Stimulated activated CD8-positive, alpha-beta memory T cell treated with anti-CD3 and anti-CD28 coated beads, Interleukin-15, amount 100 ng/mL, for 4 hours (primary cell): ENCODE data around the gene NKAIN4.
"Not testable (repeated sequence)": the region's sequence is repeated elsewhere in the genome, so short reads cannot be mapped to it uniquely, and the experiment has no call there.

ENCODE experiments used
- DNase-seq, 2 donors: peaks; one replicate each; pipeline ENCODE4 v3.0.0-alpha.2; 2020; ENCODE audit warnings: low read depth in 2 of 2

NKAIN4 gene

GRCh38 chr20:63236116-63236837, 18.0 kb downstream of the NKAIN4 start:
- DNase-seq = no peak

GRCh38 chr20:63235399-63235983, 18.8 kb downstream of the NKAIN4 start, which contains the start of gene BIRC7:
Gene BIRC7 (plus strand): TSS chr20:63235905. CDS start chr20:63236097, 192 bp downstream.
- DNase-seq = no peak

GRCh38 chr20:63234693-63235398, 19.4 kb downstream of the NKAIN4 start:
- no peak for DNase-seq

- no peak for DNase-seq
These were observed 20.3 kb downstream of the NKAIN4 start for GRCh38 chr20:63233924-63234323.

GRCh38 chr20:63233061-63233344, 21.3 kb downstream of the NKAIN4 start:
- no peak for DNase-seq

GRCh38 chr20:63232235-63233060, 21.8 kb downstream of the NKAIN4 start:
- no peak for DNase-seq

GRCh38 chr20:63230800-63231268, 23.4 kb downstream of the NKAIN4 start:
- DNase-seq = no peak

GRCh38 chr20:63228806-63229205, 25.5 kb downstream of the NKAIN4 start:
- DNase-seq = no peak

GRCh38 chr20:63227260-63227659, 27.0 kb downstream of the NKAIN4 start:
- DNase-seq = no peak

- no peak for DNase-seq
These were observed 28.0 kb downstream of the NKAIN4 start for GRCh38 chr20:63226042-63226943.

GRCh38 chr20:63225082-63225454, 29.2 kb downstream of the NKAIN4 start:
- no peak for DNase-seq

- no peak for DNase-seq
These were observed 29.7 kb downstream of the NKAIN4 start for GRCh38 chr20:63224412-63225081.

- no peak for DNase-seq
These were observed 30.4 kb downstream of the NKAIN4 start for GRCh38 chr20:63223826-63224207.

- peak in 1 of 2 donors; percentile 23 for DNase-seq
These were observed 31.0 kb downstream of the NKAIN4 start for GRCh38 chr20:63223121-63223825.

GRCh38 chr20:63222541-63222940, 31.7 kb downstream of the NKAIN4 start:
- no peak for DNase-seq

GRCh38 chr20:63221400-63222053, 32.7 kb downstream of the NKAIN4 start:
- not testable (repeated sequence) for DNase-seq

GRCh38 chr20:63220696-63221399, 33.4 kb downstream of the NKAIN4 start:
- no peak for DNase-seq

GRCh38 chr20:63219866-63220521, 34.3 kb downstream of the NKAIN4 start:
- DNase-seq = no peak
